Measurements from ENCODE around the gene ABHD1.

ABHD1 gene

GRCh38 chr2:27121906-27122305, 1.7 kb upstream of the ABHD1 start:
- TF ChIP-seq REST (IDR thresholded peaks at IDR 0.05; ENCODE audit: insufficient read depth in 1 of 2, low read depth in 2 of 2, low read length in 2 of 2) = no peak
- TF ChIP-seq FOXP2 (optimal IDR thresholded peaks at IDR 0.05; ENCODE audit: borderline replicate concordance, extremely low read depth, extremely low read length, insufficient read depth) = no peak
- TF ChIP-seq POLR2AphosphoS5 (IDR thresholded peaks at IDR 0.05; ENCODE audit: low read depth, low read length) = no peak
- TF ChIP-seq SIN3A (IDR thresholded peaks at IDR 0.05; ENCODE audit: borderline replicate concordance, insufficient read depth, low read length) = no peak
- no peak for TF ChIP-seq TAF1 (IDR thresholded peaks at IDR 0.05; ENCODE audit: borderline replicate concordance, insufficient read depth, low read length)

- TF ChIP-seq TAF1 (IDR thresholded peaks at IDR 0.05; ENCODE audit: borderline replicate concordance, insufficient read depth, low read length) (no peak), FOXP2 (optimal IDR thresholded peaks at IDR 0.05; ENCODE audit: borderline replicate concordance, extremely low read depth, extremely low read length, insufficient read depth) (no peak), POLR2AphosphoS5 (IDR thresholded peaks at IDR 0.05; ENCODE audit: low read depth, low read length) (no peak), REST (IDR thresholded peaks at IDR 0.05; ENCODE audit: insufficient read depth in 1 of 2, low read depth in 2 of 2, low read length in 2 of 2) (no peak), SIN3A (IDR thresholded peaks at IDR 0.05; ENCODE audit: borderline replicate concordance, insufficient read depth, low read length) (no peak)
Measured at GRCh38 chr2:27122791-27123190, 824 bp upstream of the ABHD1 start.

- no peak for TF ChIP-seq POLR2AphosphoS5 (IDR thresholded peaks at IDR 0.05; ENCODE audit: low read depth, low read length)
- TF ChIP-seq TAF1 (IDR thresholded peaks at IDR 0.05; ENCODE audit: borderline replicate concordance, insufficient read depth, low read length) = no peak
Measured at GRCh38 chr2:27125104-27125503, 1.5 kb downstream of the ABHD1 start.

GRCh38 chr2:27126252-27126710, 2.7 kb downstream of the ABHD1 start:
- no peak for TF ChIP-seq REST (IDR thresholded peaks at IDR 0.05; ENCODE audit: insufficient read depth in 1 of 2, low read depth in 2 of 2, low read length in 2 of 2)
- no peak for TF ChIP-seq SIN3A (IDR thresholded peaks at IDR 0.05; ENCODE audit: borderline replicate concordance, insufficient read depth, low read length)

GRCh38 chr2:27127883-27128667, 4.5 kb downstream of the ABHD1 start:
- TF ChIP-seq REST (IDR thresholded peaks at IDR 0.05; ENCODE audit: insufficient read depth in 1 of 2, low read depth in 2 of 2, low read length in 2 of 2) (no peak), FOXP2 (optimal IDR thresholded peaks at IDR 0.05; ENCODE audit: borderline replicate concordance, extremely low read depth, extremely low read length, insufficient read depth) (no peak), SIN3A (IDR thresholded peaks at IDR 0.05; ENCODE audit: borderline replicate concordance, insufficient read depth, low read length) (no peak), TAF1 (IDR thresholded peaks at IDR 0.05; ENCODE audit: borderline replicate concordance, insufficient read depth, low read length) (no peak), POLR2AphosphoS5 (IDR thresholded peaks at IDR 0.05; ENCODE audit: low read depth, low read length) (no peak)

All from PFSK-1 (cell line).